B cell (primary cell): ENCODE results near the gene DPAGT1. TPM values are rescaled to one million over a fixed set of nuclear protein-coding genes. Genes with fewer than 3 reads are reported as not detected.

ENCODE experiments used
- ATAC-seq: fragments of 200-7000 bp; cut with Tn5 transposase; one replicate; pipeline ENCODE4 v1.10.0; 2021; ENCODE audit warnings: low read depth, mild to moderate bottlenecking, moderate number of reproducible peaks, moderate library complexity
- CTCF ChIA-PET: fragments of 350-600 bp; sonication (Branson Sonifier 250); formaldehyde crosslinking; loops from one replicate; lab custom pipeline; 2021; ENCODE audit warnings: antibody characterized with exemption, inconsistent platforms; lab: Charles Lee
- POLR2A ChIA-PET: fragments of 350-600 bp; sonication (Branson Sonifier 250); formaldehyde crosslinking; loops from one replicate; lab custom pipeline; 2021; ENCODE audit warnings: antibody characterized with exemption; lab: Charles Lee
- DNase-seq: peaks from one replicate; pipeline ENCODE4 v3.0.0; 2013
- H2AFZ ChIP-seq: 2 replicates; pipeline ENCODE4 v1.6.1; 2012; ENCODE audit warnings: mild to moderate bottlenecking, low read depth, low read length; ENCODE audit not compliant: insufficient read depth, poor library complexity, severe bottlenecking
- H3K27ac ChIP-seq, 2 donors: 1 replicate in 1 of 2; 2 replicates in 1 of 2; pipeline ENCODE4 v1.5.1; 2012 to 2013; ENCODE audit warnings: low read length in 2 of 2, mild to moderate bottlenecking in 2 of 2, moderate library complexity in 1 of 2
- H3K27me3 ChIP-seq, 4 experiments: fragments of 200-600 bp in 1 of 4; sonication (generic) in 1 of 4; replicated peaks in 1 of 4; 1 replicate in 2 of 4; 2 replicates in 2 of 4; pipeline versions ENCODE4 v1.6.1 to v1.7.0; 2013 to 2016; ENCODE audit warnings: low read length in 3 of 4, mild to moderate bottlenecking in 2 of 4, mixed read lengths in 1 of 4, moderate library complexity in 1 of 4; ENCODE audit not compliant: insufficient read depth in 4 of 4, control insufficient read depth in 3 of 4; ENCODE audit errors: control extremely low read depth in 1 of 4
- H3K36me3 ChIP-seq, 2 experiments: replicated peaks in 1 of 2; 1 replicate in 1 of 2; 2 replicates in 1 of 2; pipeline versions ENCODE4 v1.6.1 to v1.7.1; 2013; ENCODE audit warnings: low read length in 1 of 2; ENCODE audit not compliant: insufficient read depth in 2 of 2, control insufficient read depth in 1 of 2; ENCODE audit errors: control extremely low read depth in 1 of 2, extremely low read depth in 1 of 2
- H3K4me1 ChIP-seq, 2 donors: fragments of 200-600 bp in 1 of 2; sonication (generic) in 1 of 2; 1 replicate in 1 of 2; 2 replicates in 1 of 2; pipeline versions ENCODE4 v1.5.1 to v1.6.1; 2013 to 2017; ENCODE audit warnings: low read length in 2 of 2; ENCODE audit not compliant: control insufficient read depth in 2 of 2, insufficient read depth in 2 of 2
- H3K4me2 ChIP-seq: replicated peaks from 2 replicates; pipeline ENCODE3; 2012; ENCODE audit warnings: mild to moderate bottlenecking, low read depth, low read length; ENCODE audit not compliant: poor library complexity, severe bottlenecking
- H3K4me3 ChIP-seq, 5 experiments: fragments of 200-600 bp in 1 of 5; sonication (generic) in 1 of 5; 1 replicate in 3 of 5; 2 replicates in 2 of 5; pipeline versions ENCODE4 v1.5.1 to v1.7.0; 2011 to 2016; ENCODE audit warnings: low read length in 4 of 5, mild to moderate bottlenecking in 4 of 5, low read depth in 2 of 5, control low read depth in 1 of 5, moderate library complexity in 1 of 5; ENCODE audit not compliant: insufficient read depth in 1 of 5; ENCODE audit errors: control extremely low read depth in 1 of 5, extremely low read depth in 1 of 5
- H3K79me2 ChIP-seq: fragments of 200-600 bp; sonication (generic); one replicate; pipeline ENCODE4 v1.6.0; 2016; ENCODE audit warnings: low read length; ENCODE audit not compliant: control insufficient read depth, insufficient read depth
- H3K9ac ChIP-seq: fragments of 200-600 bp; sonication (generic); 2 replicates; pipeline ENCODE4 v1.6.1; 2017; ENCODE audit warnings: mild to moderate bottlenecking, low read length, moderate library complexity
- H3K9me3 ChIP-seq, 3 donors: one replicate each; pipeline versions ENCODE4 v1.6.1 to v1.7.1; 2013; ENCODE audit warnings: low read length in 2 of 3; ENCODE audit not compliant: control insufficient read depth in 2 of 3, insufficient read depth in 1 of 3; ENCODE audit errors: control extremely low read depth in 1 of 3
- H4K20me1 ChIP-seq: 2 replicates; pipeline ENCODE4 v1.6.0; 2012; ENCODE audit warnings: mild to moderate bottlenecking, low read length; ENCODE audit not compliant: insufficient read depth, control insufficient read depth, poor library complexity, severe bottlenecking
- H3K27ac Mint-ChIP-seq: one replicate; pipeline ENCODE4 v1.8.0; 2021; ENCODE audit warnings: mixed read lengths
- H3K27me3 Mint-ChIP-seq: one replicate; pipeline ENCODE4 v1.8.0; 2021; ENCODE audit warnings: mixed read lengths
- H3K4me1 Mint-ChIP-seq: one replicate; pipeline ENCODE4 v1.8.0; 2021; ENCODE audit warnings: mixed read lengths
- H3K4me3 Mint-ChIP-seq: one replicate; pipeline ENCODE4 v1.8.0; 2021; ENCODE audit warnings: mixed read lengths
- H3K9me3 Mint-ChIP-seq: one replicate; pipeline ENCODE4 v1.8.0; 2022; ENCODE audit warnings: mixed read lengths; ENCODE audit not compliant: insufficient read depth
- EZH2 ChIP-seq: IDR thresholded peaks from 2 replicates; pipeline ENCODE4 v1.6.1; 2012; ENCODE audit warnings: borderline replicate concordance, low read depth, mild to moderate bottlenecking, moderate library complexity, low read length; ENCODE audit not compliant: insufficient read depth, poor library complexity, severe bottlenecking
- WGBS: methylation state at CpG from one replicate; pipeline ENCODE4 v1.1.5; 2013; ENCODE audit warnings: missing lambda C conversion rate; ENCODE audit not compliant: insufficient coverage; 5-methylcytosine and 5-hydroxymethylcytosine counted together
- intact Hi-C: fragments of 100-400 bp; cut with micrococcal nuclease; formaldehyde crosslinking; loops from one replicate; pipeline ENCODE4 v1.10.0; 2022
- polyA plus RNA-seq: library from polyadenylated mRNA; depleted of rRNA; stranded (reverse); fragments of >200 nt; gene quantifications from 2 replicates; pipeline ENCODE4 v1.2.3, GENCODE V29; 2012
- total RNA-seq, 2 donors: library from RNA; stranded (reverse); fragments of 120-200 nt in 1 of 2; gene quantifications; 1 replicate in 1 of 2; 2 replicates in 1 of 2; pipeline versions ENCODE4 v1.2.3 to v1.2.4, GENCODE V29; 2013 to 2022
- TF ChIP-seq, protein P1 (sequence below): fragments of 200-600 bp; IDR thresholded peaks from one replicate; pipeline ENCODE4 v1.8.0; 2022; ENCODE audit warnings: antibody characterized with exemption, mild to moderate bottlenecking

Gene DPAGT1
- total and polyA plus RNA-seq, 2 donors (not counting 1 experiment from before 2014, with no cell fraction given) = 38.3 to 64.3 TPM

DNA sequence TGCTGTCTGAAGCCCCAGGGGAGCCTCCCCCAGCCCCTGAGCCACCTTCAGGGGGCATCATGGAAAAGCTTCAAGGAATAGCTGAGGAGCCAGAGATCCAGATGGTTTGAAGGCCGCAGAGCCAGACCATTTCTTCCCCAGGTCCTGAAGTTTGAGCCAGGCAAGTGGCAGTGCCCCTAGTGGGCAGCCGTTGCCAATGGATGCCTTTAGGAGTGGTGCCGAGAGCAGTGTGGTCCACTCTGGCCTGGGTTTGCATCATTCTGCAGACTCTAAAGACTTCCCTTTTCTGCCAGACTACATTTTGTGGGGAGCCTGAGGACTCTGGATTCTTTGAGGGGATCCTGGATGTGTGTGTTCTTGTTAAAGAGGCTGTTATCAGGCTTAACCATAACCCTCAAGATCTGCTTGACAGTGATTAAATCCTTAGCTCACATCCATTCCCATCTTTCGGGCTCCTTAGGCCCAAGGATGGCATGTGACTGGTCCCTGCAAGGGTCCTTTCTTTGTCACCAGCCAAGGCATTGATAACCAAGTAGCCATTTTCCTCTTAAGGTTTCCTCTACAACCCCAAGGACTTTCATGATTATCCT lies 32.8 kb upstream of the DPAGT1 start:
- no peak for ATAC-seq
- Histone ChIP-seq H3K79me2 (peaks cover 21% of the 10 kb centered on the region), H3K4me1 (no peaks in the 10 kb centered on the region), H3K9me3 (no peaks in the 10 kb centered on the region), H4K20me1 (no peaks in the 10 kb centered on the region), H2AFZ (no peak overlapping the region), H3K27me3 (no peaks in the 10 kb centered on the region), H3K27ac (no peak overlapping the region), H3K4me2 (no peak overlapping the region), H3K9ac (no peak overlapping the region), H3K4me3 (no peak overlapping the region), H3K36me3 (peaks cover 1 to 51% of the 10 kb centered on the region in 2 experiments)
- Mint-ChIP-seq H3K27ac (no peak overlapping the region), H3K4me3 (no peak overlapping the region), H3K4me1 (no peaks in the 10 kb centered on the region), H3K27me3 (peaks cover under 1% of the 10 kb centered on the region), H3K9me3 (no peaks in the 10 kb centered on the region)
- CTCF ChIA-PET = interaction anchor here (1.2 kb wide), 2 partner anchors 11 to 12 kb away, joined by 3 to 4 read pairs; no protein-coding TSS in a partner anchor
- TF ChIP-seq EZH2 = no peak
- TF ChIP-seq, protein P1, sequence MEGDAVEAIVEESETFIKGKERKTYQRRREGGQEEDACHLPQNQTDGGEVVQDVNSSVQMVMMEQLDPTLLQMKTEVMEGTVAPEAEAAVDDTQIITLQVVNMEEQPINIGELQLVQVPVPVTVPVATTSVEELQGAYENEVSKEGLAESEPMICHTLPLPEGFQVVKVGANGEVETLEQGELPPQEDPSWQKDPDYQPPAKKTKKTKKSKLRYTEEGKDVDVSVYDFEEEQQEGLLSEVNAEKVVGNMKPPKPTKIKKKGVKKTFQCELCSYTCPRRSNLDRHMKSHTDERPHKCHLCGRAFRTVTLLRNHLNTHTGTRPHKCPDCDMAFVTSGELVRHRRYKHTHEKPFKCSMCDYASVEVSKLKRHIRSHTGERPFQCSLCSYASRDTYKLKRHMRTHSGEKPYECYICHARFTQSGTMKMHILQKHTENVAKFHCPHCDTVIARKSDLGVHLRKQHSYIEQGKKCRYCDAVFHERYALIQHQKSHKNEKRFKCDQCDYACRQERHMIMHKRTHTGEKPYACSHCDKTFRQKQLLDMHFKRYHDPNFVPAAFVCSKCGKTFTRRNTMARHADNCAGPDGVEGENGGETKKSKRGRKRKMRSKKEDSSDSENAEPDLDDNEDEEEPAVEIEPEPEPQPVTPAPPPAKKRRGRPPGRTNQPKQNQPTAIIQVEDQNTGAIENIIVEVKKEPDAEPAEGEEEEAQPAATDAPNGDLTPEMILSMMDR = peak; percentile 43
- WGBS = 78% methylated on average over 4 of the region's 4 CpGs
- no peak for DNase-seq
- POLR2A ChIA-PET = no interaction called here
- intact Hi-C loops = no loop called here

DNA sequence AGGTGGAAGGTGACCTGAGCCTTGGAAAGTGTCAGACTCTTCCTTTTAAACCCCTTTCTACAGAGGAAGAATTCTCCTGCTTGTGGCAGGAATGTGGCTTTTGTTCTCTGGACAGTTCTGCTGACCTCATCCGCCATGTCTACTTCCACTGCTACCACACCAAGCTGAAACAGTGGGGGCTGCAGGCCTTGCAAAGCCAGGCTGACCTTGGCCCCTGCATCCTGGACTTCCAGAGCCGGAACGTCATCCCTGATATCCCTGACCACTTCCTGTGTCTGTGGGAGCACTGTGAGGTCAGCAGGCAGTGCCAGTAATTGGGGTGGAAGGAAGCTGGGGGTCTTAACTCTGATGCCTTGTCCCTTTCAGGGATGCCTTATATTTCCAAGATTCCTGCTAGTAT lies 29.0 kb upstream of the DPAGT1 start:
- CTCF ChIA-PET = no interaction called here
- WGBS = 100% methylated on average over 1 of the region's 3 CpGs

More for the DNA sequence above, 29.0 kb upstream of the DPAGT1 start:
- peaks cover 29% of the 10 kb centered on the region for H3K79me2 ChIP-seq
- DNase-seq (no peak), ATAC-seq (no peak)
- POLR2A ChIA-PET = no interaction called here
- H3K9me3 ChIP-seq = no peaks in the 10 kb centered on the region
- H3K4me2 ChIP-seq = no peak overlapping the region
- H3K4me3 Mint-ChIP-seq = no peak overlapping the region
- intact Hi-C loops = no loop called here
- H3K27ac Mint-ChIP-seq = no peak overlapping the region
- no peaks in the 10 kb centered on the region for H4K20me1 ChIP-seq
- H3K36me3 ChIP-seq = peaks cover 1 to 64% of the 10 kb centered on the region in 2 experiments
- H3K27me3 ChIP-seq = no peaks in the 10 kb centered on the region
- H3K27me3 Mint-ChIP-seq = no peaks in the 10 kb centered on the region
- no peak overlapping the region for H3K9ac ChIP-seq
- no peaks in the 10 kb centered on the region for H3K9me3 Mint-ChIP-seq
- TF ChIP-seq, protein P1 = no peak
- no peak for TF ChIP-seq EZH2
- H3K4me1 ChIP-seq = no peaks in the 10 kb centered on the region
- H3K4me1 Mint-ChIP-seq = peaks cover 5% of the 10 kb centered on the region
- no peak overlapping the region for H3K4me3 ChIP-seq
- no peak overlapping the region for H2AFZ ChIP-seq
- H3K27ac ChIP-seq = no peak overlapping the region
